ES-I3 (cell line): ENCODE data around the gene SFXN3.
"Not testable (repeated sequence)": the region's sequence is repeated elsewhere in the genome, so short reads cannot be mapped to it uniquely, and the experiment has no call there.

Experiments used
- H3K36me3 ChIP-seq: 2 replicates; pipeline ENCODE4 v1.6.1; 2013; ENCODE audit warnings: mild to moderate bottlenecking, low read length, control low read depth, moderate library complexity; ENCODE audit not compliant: insufficient read depth
- H3K4me1 ChIP-seq: 2 replicates; pipeline ENCODE4 v1.6.1; 2013; ENCODE audit warnings: mild to moderate bottlenecking, control low read depth, low read length; ENCODE audit not compliant: insufficient read depth
- H3K9ac ChIP-seq: 2 replicates; pipeline ENCODE4 v1.6.1; 2013; ENCODE audit warnings: low read depth, mild to moderate bottlenecking, low read length, moderate library complexity
- H3K9me3 ChIP-seq: 2 replicates; pipeline ENCODE4 v1.6.1; 2013; ENCODE audit warnings: mild to moderate bottlenecking, low read length, moderate library complexity; ENCODE audit not compliant: control insufficient read depth, insufficient read depth

The SFXN3 gene

DNA sequence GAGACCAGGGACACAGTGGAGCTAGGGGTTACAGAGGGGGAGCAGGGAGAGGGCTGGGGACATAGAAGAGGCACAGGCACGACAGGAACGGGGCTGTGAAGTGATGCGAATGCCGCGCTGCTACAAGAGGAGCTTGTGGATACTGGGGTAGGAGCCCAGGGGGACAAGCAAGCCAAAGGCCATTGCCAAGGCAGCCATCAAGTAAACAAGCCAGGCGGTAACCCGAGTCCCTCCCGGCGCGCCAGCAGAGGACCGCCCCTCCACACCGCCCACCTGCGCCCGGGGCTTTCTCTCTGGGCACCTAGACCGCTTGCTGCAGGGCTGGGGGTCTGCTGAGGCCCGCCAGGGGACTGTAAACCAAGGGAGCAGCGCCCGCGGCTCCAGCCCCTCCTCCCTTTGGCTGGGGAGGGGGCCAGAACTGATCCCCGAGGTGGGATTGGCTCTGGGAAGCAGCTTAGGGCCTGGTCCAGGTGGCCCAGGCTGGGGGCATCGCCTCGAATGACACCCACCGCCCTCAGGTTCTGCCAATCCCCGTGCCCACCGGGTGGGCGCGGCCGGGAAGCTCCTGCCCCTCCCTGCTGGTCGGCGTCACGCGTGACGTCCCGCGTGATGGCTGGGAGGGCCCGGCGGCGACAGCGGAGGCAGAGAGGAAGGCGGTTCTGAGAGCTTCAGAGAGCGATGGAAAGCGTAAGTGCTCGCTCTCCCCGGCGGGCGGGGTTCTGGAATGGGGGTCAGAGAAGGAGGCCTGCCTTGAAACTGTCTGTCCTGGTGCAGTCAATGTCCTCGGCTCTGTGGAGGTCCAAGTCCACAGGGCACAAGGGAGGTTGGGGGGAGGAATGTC lies 982 bp downstream of the SFXN3 start:
- Histone ChIP-seq H3K9me3 (no peaks in the 10 kb centered on the region), H3K4me1 (peaks cover 14% of the 10 kb centered on the region), H3K36me3 (no peaks in the 10 kb centered on the region), H3K9ac (peak overlapping the region; percentile 47; the same call in 1 of the 2 replicates)

DNA sequence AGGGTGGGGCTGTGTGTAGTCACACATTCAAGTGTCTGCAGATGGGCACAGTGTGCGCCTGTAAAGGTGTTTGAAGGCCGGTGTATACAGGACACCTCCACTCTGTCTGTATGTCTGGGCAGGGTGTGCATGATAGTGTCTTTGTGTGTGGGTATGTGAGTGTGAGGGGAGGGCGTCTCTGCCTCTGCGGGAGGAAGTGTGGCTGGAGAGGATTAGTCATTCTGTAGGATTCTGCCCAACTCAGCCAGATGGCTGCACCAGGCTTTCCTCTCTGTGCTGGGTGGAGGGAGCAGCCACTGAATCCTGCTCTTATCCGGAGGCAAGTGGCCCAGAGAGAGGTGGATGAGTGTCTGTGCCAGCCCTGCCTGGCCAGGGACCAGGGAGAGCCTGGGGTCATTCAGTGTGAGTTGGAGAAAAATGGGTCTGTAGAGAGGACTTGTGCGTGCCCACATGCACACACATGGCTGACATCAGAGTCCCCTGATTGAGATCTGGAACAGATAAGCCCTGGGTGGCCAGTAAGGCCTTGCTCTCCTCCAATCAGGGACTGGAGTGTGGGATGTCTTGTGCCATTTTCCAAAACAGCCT lies 1.7 kb downstream of the SFXN3 start:
- Histone ChIP-seq H3K36me3 (no peaks in the 10 kb centered on the region), H3K9ac (peak overlapping the region; percentile 47; the same call in 1 of the 2 replicates), H3K4me1 (peaks cover 14% of the 10 kb centered on the region), H3K9me3 (no peaks in the 10 kb centered on the region)

DNA sequence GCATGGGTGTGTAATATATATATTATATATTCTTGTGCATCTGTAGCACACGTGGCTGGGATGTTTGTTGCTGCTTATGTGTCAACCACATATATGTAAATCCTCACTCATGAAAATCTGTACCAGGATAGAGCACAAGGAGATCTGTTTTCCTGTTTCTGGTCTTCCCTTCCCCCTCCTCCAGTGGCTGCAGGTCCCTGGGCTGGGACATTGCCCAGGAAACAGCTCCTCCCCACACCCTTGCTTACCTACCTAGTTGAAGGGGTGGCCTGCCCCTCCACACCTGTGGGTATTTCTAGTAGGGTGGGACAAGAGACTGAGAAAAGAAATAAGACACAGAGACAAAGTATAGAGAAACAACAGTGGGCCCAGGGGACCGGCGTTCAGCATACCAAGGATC lies 2.2 kb downstream of the SFXN3 start:
- H3K4me1 ChIP-seq = peaks cover 14% of the 10 kb centered on the region
- H3K9ac ChIP-seq = no peak overlapping the region
- no peaks in the 10 kb centered on the region for H3K9me3 ChIP-seq
- no peaks in the 10 kb centered on the region for H3K36me3 ChIP-seq

DNA sequence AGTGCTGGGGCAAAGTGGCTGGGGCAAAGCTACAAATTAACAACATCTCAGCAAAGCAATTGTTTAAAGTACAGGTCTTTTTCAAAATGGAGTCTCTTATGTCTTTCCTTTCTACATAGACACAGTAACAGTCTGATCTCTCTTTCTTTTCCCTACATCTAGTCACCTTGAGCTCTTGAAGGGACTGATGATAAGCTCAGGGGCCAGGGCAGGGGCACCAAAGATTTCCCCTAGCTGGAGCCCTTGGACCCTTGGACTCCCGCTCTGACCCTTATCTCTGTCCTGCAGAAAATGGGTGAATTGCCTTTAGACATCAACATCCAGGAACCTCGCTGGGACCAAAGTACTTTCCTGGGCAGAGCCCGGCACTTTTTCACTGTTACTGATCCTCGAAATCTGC lies 3.4 kb downstream of the SFXN3 start:
- not testable (repeated sequence) for H3K4me1 ChIP-seq, H3K36me3 ChIP-seq, H3K9me3 ChIP-seq, H3K9ac ChIP-seq

DNA sequence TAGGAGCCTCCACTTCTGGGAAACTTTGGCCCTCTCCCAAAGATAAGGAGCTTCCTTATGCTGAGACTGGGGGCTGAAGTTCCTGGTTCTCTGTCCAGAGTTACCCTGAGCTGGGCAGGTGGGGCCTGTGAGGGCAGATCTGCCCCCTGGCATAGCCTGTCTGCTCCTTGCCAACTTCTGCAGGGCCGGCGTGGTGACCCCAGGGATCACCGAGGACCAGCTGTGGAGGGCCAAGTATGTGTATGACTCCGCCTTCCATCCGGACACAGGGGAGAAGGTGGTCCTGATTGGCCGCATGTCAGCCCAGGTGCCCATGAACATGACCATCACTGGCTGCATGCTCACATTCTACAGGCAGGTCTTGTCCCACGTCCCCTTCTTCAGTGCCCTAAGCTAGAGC lies 4.3 kb downstream of the SFXN3 start:
- Histone ChIP-seq H3K9ac (no peak overlapping the region), H3K9me3 (no peaks in the 10 kb centered on the region), H3K4me1 (peaks cover 3% of the 10 kb centered on the region; the same call in 1 of the 2 replicates), H3K36me3 (no peaks in the 10 kb centered on the region)

DNA sequence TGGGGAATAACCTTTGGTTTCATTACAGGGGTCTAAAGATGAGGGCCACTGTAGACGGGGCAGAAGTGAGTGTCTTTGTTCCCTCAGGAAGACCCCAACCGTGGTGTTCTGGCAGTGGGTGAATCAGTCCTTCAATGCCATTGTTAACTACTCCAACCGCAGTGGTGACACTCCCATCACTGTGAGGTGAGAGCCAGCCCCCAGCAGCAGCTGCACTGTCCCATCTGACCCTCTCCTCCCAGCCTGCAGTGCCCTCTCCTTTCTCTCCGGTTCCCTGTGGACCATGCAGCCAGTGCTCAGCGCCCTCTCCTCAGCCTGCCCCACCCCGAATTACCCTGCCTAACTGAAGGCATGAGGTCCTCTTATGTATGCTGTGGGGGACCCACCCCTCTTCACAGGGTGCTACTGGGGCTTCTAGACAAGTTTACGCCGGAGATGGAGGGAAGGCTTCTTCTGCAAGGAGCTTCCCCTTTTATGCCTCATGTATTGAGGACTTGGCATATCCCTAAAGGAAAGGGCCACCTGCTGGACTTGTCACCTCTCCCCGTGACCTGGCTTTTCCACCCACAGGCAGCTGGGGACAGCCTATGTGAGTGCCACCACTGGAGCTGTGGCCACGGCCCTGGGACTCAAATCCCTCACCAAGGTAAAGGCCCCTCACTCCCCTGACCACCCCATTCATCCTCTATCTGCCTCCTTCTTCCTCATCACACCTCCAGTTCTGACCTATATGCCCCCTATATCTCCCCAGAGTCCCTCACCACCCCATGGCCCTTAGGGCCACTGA lies 5.1 kb downstream of the SFXN3 start:
- no peak overlapping the region for H3K9ac ChIP-seq
- H3K4me1 ChIP-seq = peaks cover 3% of the 10 kb centered on the region; the same call in 1 of the 2 replicates
- no peaks in the 10 kb centered on the region for H3K9me3 ChIP-seq
- no peaks in the 10 kb centered on the region for H3K36me3 ChIP-seq

DNA sequence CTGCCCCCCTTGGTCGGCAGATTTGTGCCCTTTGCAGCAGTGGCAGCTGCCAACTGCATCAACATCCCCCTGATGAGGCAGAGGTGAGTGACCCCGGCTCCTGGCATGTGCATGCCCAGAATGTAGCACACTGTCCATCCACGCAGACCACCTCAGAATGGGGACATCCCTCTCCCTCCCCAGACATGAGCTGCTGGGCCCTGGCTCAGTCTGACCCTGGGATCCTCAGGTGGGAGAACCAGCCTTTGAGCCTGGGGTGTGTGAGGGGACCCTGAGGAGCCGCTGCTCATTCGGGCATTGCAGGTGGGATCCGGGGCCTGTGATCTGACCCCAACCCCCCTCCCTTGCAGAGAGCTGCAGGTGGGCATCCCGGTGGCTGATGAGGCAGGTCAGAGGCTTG lies 5.7 kb downstream of the SFXN3 start:
- Histone ChIP-seq H3K36me3 (no peaks in the 10 kb centered on the region), H3K9me3 (no peaks in the 10 kb centered on the region), H3K4me1 (peaks cover 3% of the 10 kb centered on the region; the same call in 1 of the 2 replicates), H3K9ac (no peak overlapping the region)

DNA sequence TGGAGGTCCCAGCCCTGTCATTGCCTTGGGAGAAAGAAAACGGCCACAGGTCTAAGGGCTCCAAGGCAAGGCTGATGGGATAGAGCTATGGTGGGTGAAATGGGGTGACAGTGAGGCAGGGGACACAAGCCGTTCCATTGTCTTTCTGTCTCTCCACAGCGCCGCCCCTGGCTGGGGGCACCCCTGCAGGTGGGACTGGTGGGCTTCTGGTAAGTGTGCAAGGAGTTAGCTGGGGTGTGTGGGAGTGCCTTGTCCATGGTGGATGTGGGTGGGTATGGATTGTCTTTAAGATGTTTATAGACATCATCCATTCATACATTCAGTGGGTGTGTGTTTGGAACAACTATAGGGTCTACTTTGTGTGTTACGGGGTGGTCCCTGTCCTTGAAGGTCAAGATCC lies 7.5 kb downstream of the SFXN3 start:
- H3K4me1 ChIP-seq = peaks cover 5% of the 10 kb centered on the region; the same call in 1 of the 2 replicates
- H3K9me3 ChIP-seq = no peaks in the 10 kb centered on the region
- H3K9ac ChIP-seq = no peak overlapping the region
- no peaks in the 10 kb centered on the region for H3K36me3 ChIP-seq

DNA sequence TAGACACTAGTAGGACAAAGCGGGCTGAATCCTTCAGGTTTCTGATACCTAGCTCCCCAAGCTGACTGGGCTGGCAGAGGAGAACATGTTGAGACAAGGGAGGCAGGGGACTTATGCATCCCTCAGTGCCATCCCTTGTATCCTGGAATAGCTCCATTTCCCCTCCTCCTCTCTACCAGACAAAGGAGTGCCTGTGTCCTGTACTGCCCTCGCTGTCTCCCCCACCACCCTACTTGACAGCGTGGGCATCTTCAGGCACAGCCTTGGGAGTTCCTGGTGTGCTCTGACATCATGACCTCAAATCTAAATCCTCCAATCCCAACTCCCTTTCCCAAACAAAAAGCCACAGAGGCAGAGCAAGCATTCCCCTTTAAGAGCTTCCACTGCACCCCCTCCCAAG lies 9.0 kb downstream of the SFXN3 start:
- Histone ChIP-seq H3K9me3 (no peaks in the 10 kb centered on the region), H3K36me3 (no peaks in the 10 kb centered on the region), H3K9ac (no peak overlapping the region), H3K4me1 (peaks cover 7% of the 10 kb centered on the region; the same call in 1 of the 2 replicates)

DNA sequence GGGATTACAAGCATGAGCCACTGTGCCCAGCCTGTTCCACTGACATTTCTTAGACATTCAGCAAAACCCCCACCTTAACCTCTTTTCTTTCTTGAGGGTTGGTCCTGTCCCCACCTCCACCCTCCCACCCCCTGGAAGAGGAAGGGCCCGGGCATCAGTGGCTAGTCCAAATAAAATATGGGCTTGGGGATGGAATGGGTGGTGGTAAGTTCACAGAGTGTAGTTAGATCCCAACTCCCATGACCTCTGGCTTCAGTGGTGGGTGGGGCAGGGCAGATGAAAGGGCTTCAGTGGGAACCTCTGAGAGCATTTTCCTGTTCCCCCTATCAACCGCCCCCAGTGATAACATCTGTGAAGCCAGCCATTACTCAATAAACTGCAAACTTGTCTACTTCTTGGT lies 9.8 kb downstream of the SFXN3 start:
- Histone ChIP-seq H3K9me3 (no peaks in the 10 kb centered on the region), H3K4me1 (peaks cover 7% of the 10 kb centered on the region; the same call in 1 of the 2 replicates), H3K9ac (no peak overlapping the region), H3K36me3 (no peaks in the 10 kb centered on the region)

DNA sequence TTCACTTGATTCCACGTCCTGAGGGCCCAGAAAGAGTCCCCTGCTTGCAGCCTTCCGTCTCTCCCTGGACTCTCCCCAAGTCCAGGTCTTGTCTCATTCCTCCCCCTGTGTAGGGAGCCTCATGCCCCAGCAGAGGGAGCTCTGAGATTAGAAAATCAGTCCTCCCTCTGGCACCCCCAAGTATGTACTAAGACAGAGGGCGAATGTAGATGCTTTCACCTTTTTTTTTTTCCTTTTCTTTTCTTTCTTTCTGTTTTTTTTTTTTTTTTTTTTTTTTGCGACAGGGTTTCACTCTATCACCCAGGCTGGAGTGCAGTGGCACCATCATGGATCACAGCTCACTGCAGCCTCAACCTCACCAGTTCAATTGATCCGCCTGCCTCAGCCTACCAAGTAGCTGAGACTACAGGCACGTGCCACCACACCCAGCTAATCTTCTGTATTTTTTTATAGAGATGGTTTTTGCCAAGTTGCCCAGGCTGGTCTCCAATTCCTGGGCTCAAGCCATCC lies 10.3 kb downstream of the SFXN3 start:
- H3K36me3 ChIP-seq = no peaks in the 10 kb centered on the region
- H3K9me3 ChIP-seq = no peaks in the 10 kb centered on the region
- H3K9ac ChIP-seq = no peak overlapping the region
- H3K4me1 ChIP-seq = peaks cover 7% of the 10 kb centered on the region; the same call in 1 of the 2 replicates

DNA sequence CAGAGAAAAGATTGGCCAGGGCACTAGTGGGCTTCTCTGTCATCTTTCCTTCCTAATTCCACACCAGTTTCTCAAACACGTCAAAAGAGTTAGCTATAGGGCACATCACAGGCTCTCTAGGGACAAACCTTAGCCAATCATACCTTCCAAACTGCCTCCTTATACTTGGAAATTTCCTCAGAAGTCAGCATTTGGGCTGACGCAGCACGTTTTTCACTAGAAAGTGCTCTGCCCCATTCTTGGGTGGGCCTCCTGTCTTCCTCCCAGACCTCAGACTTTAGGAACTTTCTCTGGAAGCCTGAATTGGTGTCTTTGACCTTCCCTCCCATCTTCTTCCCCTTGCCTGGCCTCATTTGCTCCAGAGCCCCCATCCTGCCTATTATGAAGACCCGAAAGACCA lies 11.1 kb downstream of the SFXN3 start:
- H3K36me3 ChIP-seq = no peaks in the 10 kb centered on the region
- H3K9me3 ChIP-seq = no peaks in the 10 kb centered on the region
- no peak overlapping the region for H3K9ac ChIP-seq
- peaks cover 7% of the 10 kb centered on the region; the same call in 1 of the 2 replicates for H3K4me1 ChIP-seq

DNA sequence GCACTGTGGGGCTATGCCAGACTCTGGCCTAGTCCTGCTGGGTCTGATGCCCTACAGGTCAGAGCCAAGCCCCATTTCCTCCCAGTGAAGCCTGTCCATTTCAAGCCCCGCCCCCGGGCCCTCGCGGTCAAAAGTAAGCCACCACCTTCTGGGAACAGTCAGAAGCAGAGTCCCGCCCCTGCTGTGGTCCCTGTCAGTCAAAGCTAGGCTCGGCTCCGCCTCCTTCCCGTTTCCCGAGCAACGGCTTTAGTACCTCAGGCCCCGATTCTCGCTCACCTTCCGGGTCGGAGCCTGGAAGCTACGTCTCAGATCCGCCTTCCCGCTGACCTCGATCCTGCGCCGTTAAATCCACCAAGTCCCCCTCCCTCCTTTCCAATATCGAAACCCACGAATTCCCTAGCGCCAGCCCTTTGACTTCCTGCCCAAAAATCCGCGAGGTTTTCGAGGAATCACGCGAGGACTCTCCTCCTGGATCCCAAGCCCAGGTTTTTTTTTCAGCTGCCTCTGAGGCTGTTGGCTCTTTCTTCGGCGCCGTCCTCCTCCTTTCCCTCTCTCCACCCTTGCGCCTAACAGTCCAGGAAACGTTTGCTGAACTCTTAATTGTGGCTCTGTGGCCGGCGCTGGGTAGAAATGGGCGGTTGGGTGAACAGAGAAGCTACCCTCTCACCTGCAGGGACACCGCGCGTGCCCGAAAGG lies 11.8 kb downstream of the SFXN3 start:
- Histone ChIP-seq H3K9me3 (no peaks in the 10 kb centered on the region), H3K36me3 (no peaks in the 10 kb centered on the region), H3K4me1 (peaks cover 7% of the 10 kb centered on the region; the same call in 1 of the 2 replicates), H3K9ac (peak overlapping the region; percentile 59)

DNA sequence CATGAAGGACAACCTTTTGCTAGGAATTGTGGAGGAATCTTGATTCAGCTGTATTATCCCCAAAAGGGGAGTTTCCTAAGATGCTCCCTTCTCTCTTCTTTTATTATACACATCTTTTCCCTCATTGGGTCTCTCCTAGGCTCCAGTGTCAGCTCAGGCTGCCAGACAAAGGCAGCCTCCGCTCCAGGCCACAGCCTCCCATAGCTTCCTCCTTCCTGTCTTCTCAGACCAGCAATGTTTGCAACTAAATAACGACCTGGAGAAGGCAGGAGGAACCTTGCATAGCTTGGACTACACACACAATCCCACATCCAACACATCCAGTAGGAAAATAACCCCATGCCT lies 12.3 kb downstream of the SFXN3 start:
- Histone ChIP-seq H3K9ac (peak overlapping the region; percentile 59), H3K36me3 (no peaks in the 10 kb centered on the region), H3K4me1 (peaks cover 7% of the 10 kb centered on the region; the same call in 1 of the 2 replicates), H3K9me3 (no peaks in the 10 kb centered on the region)
